Measurements from ENCODE around the gene CD7.

CD7 gene

GRCh38 chr17:82297714-82298537 is 19.5 kb downstream of the CD7 start:
- no peak for DNase-seq
- H3K9me3 ChIP-seq (ENCODE audit: severe bottlenecking), result no peaks in the 10 kb centered on the region
- H3K36me3 ChIP-seq, result no peaks in the 10 kb centered on the region
- H3K27me3 ChIP-seq (ENCODE audit: insufficient read depth, low read depth, severe bottlenecking), result no peaks in the 10 kb centered on the region
- H3K4me3 ChIP-seq (ENCODE audit: low read depth, low read length), result no peak overlapping the region
- H3K27ac ChIP-seq, result no peak overlapping the region
- TF ChIP-seq CTCF (IDR thresholded peaks at IDR 0.05; ENCODE audit: low read depth, low read length), result no peak

- H3K4me3 ChIP-seq (ENCODE audit: low read depth, low read length), result no peak overlapping the region
- no peaks in the 10 kb centered on the region for H3K36me3 ChIP-seq
- H3K27me3 ChIP-seq (ENCODE audit: insufficient read depth, low read depth, severe bottlenecking), result no peaks in the 10 kb centered on the region
- no peaks in the 10 kb centered on the region for H3K9me3 ChIP-seq (ENCODE audit: severe bottlenecking)
- TF ChIP-seq CTCF (IDR thresholded peaks at IDR 0.05; ENCODE audit: low read depth, low read length), result no peak
- H3K27ac ChIP-seq, result no peak overlapping the region
- no peak for DNase-seq
Observed at GRCh38 chr17:82297280-82297713, 20.1 kb downstream of the CD7 start.

DNA sequence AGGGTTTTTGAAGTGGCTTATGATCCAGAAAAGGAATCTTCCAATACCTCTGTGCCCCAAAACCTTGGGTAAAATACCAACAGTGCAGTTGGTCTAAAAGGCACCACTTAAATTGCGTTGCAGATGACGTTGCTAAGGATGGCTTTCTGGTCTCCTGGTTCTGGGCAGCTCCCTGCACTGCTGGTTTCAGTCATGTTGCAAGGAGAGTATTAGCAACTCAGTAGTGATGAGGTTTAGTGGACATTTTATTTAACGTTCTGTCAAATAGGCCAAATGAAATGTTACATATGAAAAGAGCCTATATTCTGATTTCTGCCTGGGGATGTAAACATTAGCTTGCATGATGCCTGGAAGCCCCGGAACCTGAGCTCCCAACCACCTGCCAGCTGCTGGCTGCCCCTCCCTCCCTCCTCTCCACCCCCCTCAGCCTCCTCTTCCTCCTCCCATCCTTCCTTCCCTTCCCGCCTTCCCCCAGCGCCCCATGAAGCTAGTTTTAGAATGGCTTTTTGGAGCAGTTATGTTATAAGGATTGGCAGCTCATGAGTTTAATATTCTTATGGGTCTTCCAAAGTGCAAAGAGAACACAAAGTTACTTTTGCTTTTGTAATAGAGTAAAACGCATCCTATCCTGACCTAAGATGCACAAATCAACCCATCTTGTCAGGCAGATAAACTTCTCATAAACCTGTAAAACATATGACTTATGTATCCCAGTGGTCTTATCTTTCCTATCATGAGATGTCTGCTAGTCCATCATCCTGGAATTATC is 20.7 kb downstream of the CD7 start:
- no peak for DNase-seq
- no peak for TF ChIP-seq CTCF (IDR thresholded peaks at IDR 0.05; ENCODE audit: low read depth, low read length)
- no peak overlapping the region for H3K4me3 ChIP-seq (ENCODE audit: low read depth, low read length)
- H3K27me3 ChIP-seq (ENCODE audit: insufficient read depth, low read depth, severe bottlenecking), result no peaks in the 10 kb centered on the region
- no peaks in the 10 kb centered on the region for H3K36me3 ChIP-seq
- no peaks in the 10 kb centered on the region for H3K9me3 ChIP-seq (ENCODE audit: severe bottlenecking)
- H3K27ac ChIP-seq, result no peak overlapping the region

DNA sequence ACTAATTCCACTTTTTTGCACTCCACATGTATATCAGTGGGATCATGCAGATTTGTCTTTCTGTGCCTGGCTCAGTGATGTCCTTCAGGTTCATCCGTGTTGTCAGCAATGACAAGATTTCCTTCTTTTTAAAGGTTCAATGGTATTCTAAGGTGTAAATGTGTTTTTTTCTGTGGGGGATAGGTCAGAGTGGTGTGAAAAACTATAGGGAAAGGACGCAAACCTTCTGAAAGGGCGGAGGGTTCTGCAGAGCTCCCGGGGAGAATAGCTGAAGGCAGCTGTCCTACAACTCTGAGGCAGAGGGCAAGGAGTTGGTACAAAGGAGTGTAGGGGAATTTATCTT is 22.0 kb downstream of the CD7 start:
- Histone ChIP-seq H3K27ac (no peak overlapping the region), H3K9me3 (ENCODE audit: severe bottlenecking) (no peaks in the 10 kb centered on the region), H3K4me3 (ENCODE audit: low read depth, low read length) (no peak overlapping the region), H3K27me3 (ENCODE audit: insufficient read depth, low read depth, severe bottlenecking) (no peaks in the 10 kb centered on the region), H3K36me3 (no peaks in the 10 kb centered on the region)
- DNase-seq, result no peak
- TF ChIP-seq CTCF (IDR thresholded peaks at IDR 0.05; ENCODE audit: low read depth, low read length), result no peak

DNA sequence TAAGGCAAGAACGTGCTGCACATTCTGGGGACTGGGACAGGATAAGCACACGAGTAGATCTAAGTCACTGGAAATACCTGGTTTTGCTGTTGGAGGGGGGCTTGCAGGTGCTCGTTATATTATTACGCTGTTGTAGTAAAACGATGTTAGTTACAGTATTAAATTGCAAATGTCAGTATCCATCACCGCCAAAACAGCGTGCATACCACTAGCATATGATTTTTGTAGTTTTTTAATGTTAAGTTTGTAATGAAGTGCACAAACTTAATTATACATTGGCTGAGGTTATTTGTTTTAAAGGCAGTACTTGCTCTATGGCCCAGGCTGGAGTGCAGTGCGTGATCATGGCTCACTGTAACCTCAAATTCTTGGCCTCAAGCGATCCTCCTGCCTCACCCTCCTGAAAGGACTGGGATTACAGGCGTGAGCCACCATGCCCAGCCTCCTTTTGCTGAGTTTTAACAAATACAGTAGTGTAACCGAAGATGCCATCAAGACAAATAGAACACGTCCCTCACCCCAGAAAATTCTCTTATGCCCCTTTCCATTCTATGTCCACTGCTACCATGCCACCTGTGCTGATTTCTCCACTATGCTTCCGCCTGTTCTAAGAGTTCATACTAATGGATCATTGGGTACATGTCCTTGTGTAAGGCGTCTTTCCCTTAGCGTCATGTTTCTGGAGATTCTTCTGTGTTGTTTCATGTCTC is 23.2 kb downstream of the CD7 start:
- no peak for TF ChIP-seq CTCF (IDR thresholded peaks at IDR 0.05; ENCODE audit: low read depth, low read length)
- H3K27ac ChIP-seq, result peak overlapping the region; percentile 77
- no peaks in the 10 kb centered on the region for H3K27me3 ChIP-seq (ENCODE audit: insufficient read depth, low read depth, severe bottlenecking)
- H3K9me3 ChIP-seq (ENCODE audit: severe bottlenecking), result no peaks in the 10 kb centered on the region
- H3K36me3 ChIP-seq, result no peaks in the 10 kb centered on the region
- DNase-seq, result no peak
- peak overlapping the region; percentile 60 for H3K4me3 ChIP-seq (ENCODE audit: low read depth, low read length)
